Adrenal gland (tissue), 12 donors: ENCODE results near the gene HBQ1. TPM values are rescaled to one million over a fixed set of nuclear protein-coding genes. Genes with fewer than 3 reads are reported as not detected.
"Not testable (repeated sequence)": the region's sequence is repeated elsewhere in the genome, so short reads cannot be mapped to it uniquely, and the experiment has no call there.

ENCODE experiments used
- DNase-seq, 7 donors: peaks; one replicate each; pipeline ENCODE4 v3.0.0-alpha.2; 2019 to 2020
- H3K27ac ChIP-seq, 5 donors: fragments of 200-600 bp; sonication (generic) in 4 of 5; 1 replicate in 3 of 5; 2 replicates in 2 of 5; pipeline versions ENCODE4 v1.5.1 to v1.8.0; 2016 to 2020; ENCODE audit warnings: mild to moderate bottlenecking in 1 of 5
- H3K27me3 ChIP-seq: fragments of 200-600 bp; 2 replicates; pipeline ENCODE4 v1.8.0; 2021
- H3K36me3 ChIP-seq, 2 donors: fragments of 200-600 bp; replicated peaks in 1 of 2; 1 replicate in 1 of 2; 2 replicates in 1 of 2; pipeline versions ENCODE4 v1.5.1 to v1.8.0; 2018 to 2022
- H3K4me1 ChIP-seq, 2 donors: fragments of 200-600 bp; replicated peaks in 1 of 2; 1 replicate in 1 of 2; 2 replicates in 1 of 2; pipeline versions ENCODE4 v1.5.1 to v1.8.0; 2018 to 2021
- H3K4me3 ChIP-seq, 4 donors: fragments of 200-600 bp; sonication (generic) in 3 of 4; one replicate each; pipeline ENCODE4 v1.5.1; 2016 to 2018
- H3K9me3 ChIP-seq, 3 donors: fragments of 200-600 bp; sonication (generic) in 1 of 3; replicated peaks in 1 of 3; 1 replicate in 2 of 3; 2 replicates in 1 of 3; pipeline versions ENCODE4 v1.5.1 to v1.8.0; 2016 to 2021
- POLR2A ChIP-seq, 2 donors: fragments of 450-650 bp; IDR thresholded peaks; one replicate each; pipeline ENCODE4 v1.6.1; 2017; ENCODE audit warnings: antibody characterized with exemption in 2 of 2, mild to moderate bottlenecking in 2 of 2, moderate library complexity in 1 of 2
- WGBS, 4 donors: extraction: QIAGEN DNeasy Blood & Tissue Kit in 2 of 4; methylation state at CpG; one replicate each; pipeline versions ENCODE4 v1.1.5 to v1.1.7; 2013 to 2017; 5-methylcytosine and 5-hydroxymethylcytosine counted together
- intact Hi-C, 2 donors: fragments of 100-400 bp; cut with DNase I; formaldehyde crosslinking; loops; one replicate each; pipeline versions ENCODE4 v1.14.1 to v1.15.0; 2022 to 2023
- polyA plus RNA-seq, 3 donors: library from polyadenylated mRNA; stranded (reverse); fragments of 200-250 nt in 2 of 3; fragments of 350-450 nt in 1 of 3; fragmentation: Illumina TruSeq in 1 of 3; extraction: RNeasy Lipid Tissue Mini Kit (QIAGEN cat#74804) in 1 of 3; gene quantifications; one replicate each; pipeline ENCODE4 v1.2.3, GENCODE V29; 2013 to 2014
- total RNA-seq, 9 donors: library from RNA; depleted of rRNA in 4 of 9; stranded (reverse); fragments of >200 nt in 4 of 9; fragments of 120-200 nt in 1 of 9; fragmentation: NEBNext Ultra II Directional in 1 of 9; extraction: Animal tissue kit (Norgen Biotek cat#: 25700) in 1 of 9; gene quantifications; one replicate each; pipeline versions ENCODE4 v1.1.0 to v1.2.4, GENCODE V29; 2013 to 2023
- TF ChIP-seq, protein P1 (sequence below), 6 experiments: fragments of 450-650 bp in 4 of 6; fragments of 200-600 bp in 2 of 6; sonication (generic) in 1 of 6; IDR thresholded peaks; 1 replicate in 5 of 6; 2 replicates in 1 of 6; pipeline versions ENCODE4 v1.5.1 to v1.8.0; 2016 to 2021; ENCODE audit warnings: antibody characterized with exemption in 6 of 6, mild to moderate bottlenecking in 2 of 6, moderate library complexity in 1 of 6
- donor health status: healthy with polysubstance abuse.
- donor health status: Bipolar disorder and iron deficiency.
- donor health status: DM: yes; HTN: yes; CAD: no.
- donor health status: DM: no; HTN: no; CAD: no.
- donor health status: DM: no; HTN: no; CAD: no.
- donor health status: DM: yes; HTN: yes; CAD: no.

Gene HBQ1
- total and polyA plus RNA-seq, 12 donors = 0.44 to 6.0 (median 1.9) TPM; not detected in 9

DNA sequence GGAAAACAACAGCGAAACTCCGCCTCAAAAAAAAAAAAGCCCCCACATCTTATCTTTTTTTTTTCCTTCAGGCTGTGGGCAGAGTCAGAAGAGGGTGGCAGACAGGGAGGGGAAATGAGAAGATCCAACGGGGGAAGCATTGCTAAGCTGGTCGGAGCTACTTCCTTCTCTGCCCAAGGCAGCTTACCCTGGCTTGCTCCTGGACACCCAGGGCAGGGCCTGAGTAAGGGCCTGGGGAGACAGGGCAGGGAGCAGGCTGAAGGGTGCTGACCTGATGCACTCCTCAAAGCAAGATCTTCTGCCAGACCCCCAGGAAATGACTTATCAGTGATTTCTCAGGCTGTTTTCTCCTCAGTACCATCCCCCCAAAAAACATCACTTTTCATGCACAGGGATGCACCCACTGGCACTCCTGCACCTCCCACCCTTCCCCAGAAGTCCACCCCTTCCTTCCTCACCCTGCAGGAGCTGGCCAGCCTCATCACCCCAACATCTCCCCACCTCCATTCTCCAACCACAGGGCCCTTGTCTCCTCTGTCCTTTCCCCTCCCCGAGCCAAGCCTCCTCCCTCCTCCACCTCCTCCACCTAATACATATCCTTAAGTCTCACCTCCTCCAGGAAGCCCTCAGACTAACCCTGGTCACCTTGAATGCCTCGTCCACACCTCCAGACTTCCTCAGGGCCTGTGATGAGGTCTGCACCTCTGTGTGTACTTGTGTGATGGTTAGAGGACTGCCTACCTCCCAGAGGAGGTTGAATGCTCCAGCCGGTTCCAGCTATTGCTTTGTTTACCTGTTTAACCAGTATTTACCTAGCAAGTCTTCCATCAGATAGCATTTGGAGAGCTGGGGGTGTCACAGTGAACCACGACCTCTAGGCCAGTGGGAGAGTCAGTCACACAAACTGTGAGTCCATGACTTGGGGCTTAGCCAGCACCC, 5.0 kb upstream of the HBQ1 start:
- Histone ChIP-seq H3K27me3 (peaks cover 55% of the 10 kb centered on the region), H3K9me3 (no peaks in the 10 kb centered on the region), H3K4me1 (peaks cover 0 to 5% of the 10 kb centered on the region in 2 donors), H3K36me3 (no peaks in the 10 kb centered on the region), H3K27ac (no peak overlapping the region), H3K4me3 (no peak overlapping the region)
- DNase-seq = no peak
- TF ChIP-seq, protein P1, sequence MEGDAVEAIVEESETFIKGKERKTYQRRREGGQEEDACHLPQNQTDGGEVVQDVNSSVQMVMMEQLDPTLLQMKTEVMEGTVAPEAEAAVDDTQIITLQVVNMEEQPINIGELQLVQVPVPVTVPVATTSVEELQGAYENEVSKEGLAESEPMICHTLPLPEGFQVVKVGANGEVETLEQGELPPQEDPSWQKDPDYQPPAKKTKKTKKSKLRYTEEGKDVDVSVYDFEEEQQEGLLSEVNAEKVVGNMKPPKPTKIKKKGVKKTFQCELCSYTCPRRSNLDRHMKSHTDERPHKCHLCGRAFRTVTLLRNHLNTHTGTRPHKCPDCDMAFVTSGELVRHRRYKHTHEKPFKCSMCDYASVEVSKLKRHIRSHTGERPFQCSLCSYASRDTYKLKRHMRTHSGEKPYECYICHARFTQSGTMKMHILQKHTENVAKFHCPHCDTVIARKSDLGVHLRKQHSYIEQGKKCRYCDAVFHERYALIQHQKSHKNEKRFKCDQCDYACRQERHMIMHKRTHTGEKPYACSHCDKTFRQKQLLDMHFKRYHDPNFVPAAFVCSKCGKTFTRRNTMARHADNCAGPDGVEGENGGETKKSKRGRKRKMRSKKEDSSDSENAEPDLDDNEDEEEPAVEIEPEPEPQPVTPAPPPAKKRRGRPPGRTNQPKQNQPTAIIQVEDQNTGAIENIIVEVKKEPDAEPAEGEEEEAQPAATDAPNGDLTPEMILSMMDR (IDR thresholded peaks at IDR 0.05) = no peak
- no peak for TF ChIP-seq POLR2A (IDR thresholded peaks at IDR 0.05)
- WGBS, 4 donors = 17 to 35% (median 26%) methylated on average over 7 to 8 of the region's 8 CpGs
- intact Hi-C loops = no loop called here

GRCh38 chr16:176006-176405, 4.3 kb upstream of the HBQ1 start:
- H3K36me3 ChIP-seq, DNase-seq, intact Hi-C loops, H3K9me3 ChIP-seq, H3K4me3 ChIP-seq, H3K27ac ChIP-seq: not testable (repeated sequence)
- H3K4me1 ChIP-seq = peaks cover 5 to 12% of the 10 kb centered on the region in 2 donors
- 0 to 2% methylated on average over 20 to 22 of the region's 39 CpGs; no CpG with 5 or more reads in 2 of the 4 donors for WGBS, 4 donors
- peaks cover 58% of the 10 kb centered on the region for H3K27me3 ChIP-seq

DNA sequence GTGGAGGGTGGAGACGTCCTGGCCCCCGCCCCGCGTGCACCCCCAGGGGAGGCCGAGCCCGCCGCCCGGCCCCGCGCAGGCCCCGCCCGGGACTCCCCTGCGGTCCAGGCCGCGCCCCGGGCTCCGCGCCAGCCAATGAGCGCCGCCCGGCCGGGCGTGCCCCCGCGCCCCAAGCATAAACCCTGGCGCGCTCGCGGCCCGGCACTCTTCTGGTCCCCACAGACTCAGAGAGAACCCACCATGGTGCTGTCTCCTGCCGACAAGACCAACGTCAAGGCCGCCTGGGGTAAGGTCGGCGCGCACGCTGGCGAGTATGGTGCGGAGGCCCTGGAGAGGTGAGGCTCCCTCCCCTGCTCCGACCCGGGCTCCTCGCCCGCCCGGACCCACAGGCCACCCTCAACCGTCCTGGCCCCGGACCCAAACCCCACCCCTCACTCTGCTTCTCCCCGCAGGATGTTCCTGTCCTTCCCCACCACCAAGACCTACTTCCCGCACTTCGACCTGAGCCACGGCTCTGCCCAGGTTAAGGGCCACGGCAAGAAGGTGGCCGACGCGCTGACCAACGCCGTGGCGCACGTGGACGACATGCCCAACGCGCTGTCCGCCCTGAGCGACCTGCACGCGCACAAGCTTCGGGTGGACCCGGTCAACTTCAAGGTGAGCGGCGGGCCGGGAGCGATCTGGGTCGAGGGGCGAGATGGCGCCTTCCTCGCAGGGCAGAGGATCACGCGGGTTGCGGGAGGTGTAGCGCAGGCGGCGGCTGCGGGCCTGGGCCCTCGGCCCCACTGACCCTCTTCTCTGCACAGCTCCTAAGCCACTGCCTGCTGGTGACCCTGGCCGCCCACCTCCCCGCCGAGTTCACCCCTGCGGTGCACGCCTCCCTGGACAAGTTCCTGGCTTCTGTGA, 3.5 kb upstream of the HBQ1 start, which contains the start of gene HBA1:
HBA1 (plus strand) TSS at position 204 of the 906 bp plus-strand sequence; CDS start at position 241, 37 bp downstream.
- Histone ChIP-seq H3K4me1 (peaks cover 5 to 17% of the 10 kb centered on the region in 2 donors), H3K27me3 (peaks cover 53% of the 10 kb centered on the region)
- 3 to 14% (median 6%) methylated on average over 10 to 35 of the region's 88 CpGs; no CpG with 5 or more reads in 1 of the 4 donors for WGBS, 4 donors
- H3K4me3 ChIP-seq, H3K27ac ChIP-seq, DNase-seq, H3K36me3 ChIP-seq, intact Hi-C loops, H3K9me3 ChIP-seq: not testable (repeated sequence)

- no peaks in the 10 kb centered on the region for H3K36me3 ChIP-seq
- H3K4me3 ChIP-seq = no peak overlapping the region
- 8 to 11% (median 9%) methylated on average over 9 to 13 of the region's 13 CpGs for WGBS, 4 donors
- peaks cover 53% of the 10 kb centered on the region for H3K27me3 ChIP-seq
- peaks cover 5 to 17% of the 10 kb centered on the region in 2 donors for H3K4me1 ChIP-seq
- no peak for DNase-seq
- H3K27ac ChIP-seq = no peak overlapping the region
- TF ChIP-seq, protein P1 (IDR thresholded peaks at IDR 0.05) = no peak
- TF ChIP-seq POLR2A (IDR thresholded peaks at IDR 0.05) = no peak
- intact Hi-C loops = no loop called here
- no peaks in the 10 kb centered on the region for H3K9me3 ChIP-seq
Observed at GRCh38 chr16:177394-177822, 2.9 kb upstream of the HBQ1 start.
